NCI-H1694 (cell line): ENCODE data around the gene KLK5.
"Not testable (repeated sequence)": the region's sequence is repeated elsewhere in the genome, so short reads cannot be mapped to it uniquely, and the experiment has no call there.

Experiments
- DNase-seq: peaks from one replicate; lab custom pipeline; 2025; lab: John Stamatoyannopoulos, UW

The KLK5 gene, protein sequence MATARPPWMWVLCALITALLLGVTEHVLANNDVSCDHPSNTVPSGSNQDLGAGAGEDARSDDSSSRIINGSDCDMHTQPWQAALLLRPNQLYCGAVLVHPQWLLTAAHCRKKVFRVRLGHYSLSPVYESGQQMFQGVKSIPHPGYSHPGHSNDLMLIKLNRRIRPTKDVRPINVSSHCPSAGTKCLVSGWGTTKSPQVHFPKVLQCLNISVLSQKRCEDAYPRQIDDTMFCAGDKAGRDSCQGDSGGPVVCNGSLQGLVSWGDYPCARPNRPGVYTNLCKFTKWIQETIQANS

DNA sequence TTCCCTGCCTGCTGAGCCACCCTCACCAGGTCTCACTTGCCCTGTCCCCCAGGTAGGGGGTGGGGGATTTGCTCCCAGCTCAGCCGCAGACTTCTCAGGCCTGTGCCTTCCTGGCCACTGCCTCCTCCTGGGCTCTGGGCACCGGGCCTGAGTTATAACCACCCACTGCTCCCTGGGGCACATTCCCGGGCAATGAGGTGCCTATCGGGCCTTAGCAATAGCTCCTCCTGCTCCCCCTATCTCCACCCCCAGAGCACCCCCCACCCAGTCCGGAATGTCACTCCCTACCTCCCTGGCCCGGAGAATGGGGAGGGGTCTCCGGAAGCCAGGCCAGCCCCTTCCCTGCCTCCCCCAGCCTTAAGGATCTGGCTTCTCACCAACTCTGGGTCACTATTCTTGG, at the start of gene KLK5:
TSS of gene KLK5 (minus strand) at position 129 of the 400 bp plus-strand sequence. CDS start 381 bp downstream, outside the sequence.
- DNase-seq = no peak

DNA sequence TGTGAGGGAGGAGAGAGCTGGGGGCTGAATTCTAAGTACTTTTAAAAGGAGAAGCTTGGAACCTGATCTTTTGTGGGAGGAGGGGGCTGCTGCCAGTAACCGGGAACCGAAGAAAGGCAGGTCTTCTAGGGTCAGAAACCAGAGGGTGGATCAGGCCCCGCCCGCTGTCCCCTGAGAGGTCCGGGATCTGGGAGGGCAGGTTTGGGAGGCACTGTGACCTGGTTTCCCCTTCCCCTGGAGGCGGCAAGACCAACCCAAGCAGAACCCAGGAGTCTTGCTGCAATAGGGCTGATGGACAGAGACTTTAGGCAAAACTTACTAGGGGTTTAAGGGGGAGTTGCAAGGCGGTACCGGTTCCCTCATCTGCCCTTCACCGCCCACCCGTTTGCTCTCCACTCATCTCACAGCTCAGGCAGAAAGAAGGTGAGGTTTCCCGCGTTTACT, 49.3 kb upstream of the KLK5 start:
- DNase-seq = no peak

DNA sequence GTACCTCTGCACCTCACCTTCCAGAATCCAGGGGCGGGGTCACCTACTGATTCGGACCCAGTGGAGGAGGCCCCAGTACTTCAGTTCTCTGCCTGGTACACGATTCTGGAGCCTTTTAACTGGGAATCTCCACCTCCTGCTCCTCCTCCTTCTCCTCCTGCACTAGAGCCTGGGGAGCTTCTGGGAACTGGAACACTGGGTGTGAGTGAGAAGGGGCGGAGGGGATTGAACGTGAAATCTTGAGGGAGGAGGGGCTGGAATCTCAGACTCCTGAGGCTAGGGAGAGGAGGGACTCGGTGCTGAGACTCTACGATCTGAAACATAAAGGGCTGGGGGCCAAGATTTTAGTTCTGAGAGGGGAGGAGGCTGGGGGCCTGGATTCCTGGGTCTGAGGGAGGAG, 48.7 kb upstream of the KLK5 start, which contains the start of gene KLK8:
TSS of gene KLK8 (minus strand) at position 90 of the 400 bp plus-strand sequence. CDS start 437 bp downstream, outside the sequence.
- DNase-seq = no peak

DNA sequence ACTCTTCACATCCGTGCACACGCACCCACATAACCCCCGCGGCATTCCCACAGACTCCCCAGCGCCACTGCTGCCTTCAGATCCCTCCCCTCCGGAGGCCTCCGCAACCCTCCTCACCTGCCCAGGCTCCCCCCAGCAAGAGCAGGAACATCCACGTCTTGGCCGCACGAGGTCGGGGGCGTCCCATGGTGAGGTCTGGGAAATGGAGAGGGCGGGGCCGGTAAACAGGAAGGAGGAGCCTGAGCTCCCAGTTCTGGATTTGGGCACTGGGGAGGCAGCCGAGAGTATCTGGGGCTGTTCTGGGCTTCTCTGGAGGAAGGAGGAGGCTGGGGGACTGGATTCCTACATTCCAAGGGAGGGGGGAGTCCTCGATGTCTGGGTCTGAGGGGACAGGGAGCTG, 48.1 kb upstream of the KLK5 start:
- DNase-seq = no peak

DNA sequence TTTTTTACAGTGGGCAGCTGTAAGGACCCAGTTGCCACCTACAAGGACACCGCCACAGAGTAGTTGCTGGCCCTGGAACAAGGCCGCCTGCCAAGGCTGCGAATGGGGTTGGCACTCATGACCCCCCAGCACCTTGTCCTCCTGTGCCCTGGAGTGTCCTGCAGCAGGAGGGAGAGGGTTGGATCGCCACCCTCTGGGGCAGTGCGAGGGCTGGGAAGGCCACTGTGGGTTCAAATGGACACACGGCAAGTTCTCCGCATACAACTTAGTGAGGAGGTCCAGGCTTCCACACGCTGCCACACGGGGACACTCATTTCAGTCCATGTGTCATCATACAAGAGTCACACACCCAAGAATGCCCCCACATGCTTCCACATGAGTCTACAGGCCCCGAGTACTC, 47.6 kb upstream of the KLK5 start:
- no peak for DNase-seq

DNA sequence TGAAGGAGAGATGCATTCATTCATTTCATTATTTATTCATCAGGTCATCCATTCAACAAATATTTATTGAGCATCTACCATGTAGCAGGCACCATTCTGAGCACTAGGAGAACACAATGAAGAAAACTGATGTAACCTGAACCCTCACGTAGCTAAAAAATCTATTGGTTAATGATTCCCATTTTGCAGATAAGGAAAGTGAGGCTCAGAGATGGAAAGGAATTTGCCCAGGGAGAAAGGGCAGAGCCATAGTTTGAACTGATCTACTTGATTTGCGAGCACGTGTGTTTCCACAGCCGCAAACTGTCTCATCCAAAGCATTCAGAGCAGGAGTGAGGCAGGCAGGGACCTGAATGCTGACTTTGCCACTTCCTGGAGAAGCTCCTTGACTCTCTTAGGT, 45.8 kb upstream of the KLK5 start:
- no peak for DNase-seq

DNA sequence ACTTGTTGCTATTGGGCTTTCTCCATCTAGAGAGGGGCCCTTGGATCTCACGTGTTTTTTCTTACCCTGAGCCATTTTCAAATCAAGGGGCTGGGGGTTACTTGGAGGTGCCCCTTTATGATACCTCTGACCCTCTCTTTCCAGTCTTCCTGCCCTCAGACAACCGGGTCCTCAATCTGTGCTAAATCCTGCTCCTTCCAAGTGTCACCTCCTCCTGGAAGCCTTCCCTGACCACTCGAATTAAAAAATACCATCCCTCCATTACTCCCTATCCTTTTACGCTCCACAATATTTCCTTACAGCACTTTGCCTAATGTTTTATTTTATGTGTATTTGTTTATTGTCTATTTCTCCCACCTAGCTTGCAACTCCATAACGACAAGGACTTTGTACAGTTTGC, 45.2 kb upstream of the KLK5 start:
- DNase-seq = no peak

DNA sequence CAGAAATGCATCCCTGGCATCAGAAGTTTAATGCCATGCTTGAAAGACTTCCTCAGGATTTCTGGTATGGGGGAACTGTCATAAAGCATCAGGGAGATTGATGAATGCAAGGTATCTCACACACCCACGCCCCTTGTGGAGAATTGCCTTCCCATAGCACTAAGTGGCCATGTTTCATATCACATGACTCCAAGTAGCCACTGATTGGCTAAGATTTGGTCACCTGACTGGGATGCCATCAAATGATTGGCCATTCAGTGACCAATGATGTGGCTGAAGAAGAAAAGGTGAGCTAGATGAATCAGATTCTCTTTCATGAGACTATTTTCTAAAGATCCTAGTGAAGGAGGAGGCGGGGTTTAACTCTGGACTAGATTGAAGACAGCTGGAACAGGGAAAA, 41.3 kb upstream of the KLK5 start:
- no peak for DNase-seq

DNA sequence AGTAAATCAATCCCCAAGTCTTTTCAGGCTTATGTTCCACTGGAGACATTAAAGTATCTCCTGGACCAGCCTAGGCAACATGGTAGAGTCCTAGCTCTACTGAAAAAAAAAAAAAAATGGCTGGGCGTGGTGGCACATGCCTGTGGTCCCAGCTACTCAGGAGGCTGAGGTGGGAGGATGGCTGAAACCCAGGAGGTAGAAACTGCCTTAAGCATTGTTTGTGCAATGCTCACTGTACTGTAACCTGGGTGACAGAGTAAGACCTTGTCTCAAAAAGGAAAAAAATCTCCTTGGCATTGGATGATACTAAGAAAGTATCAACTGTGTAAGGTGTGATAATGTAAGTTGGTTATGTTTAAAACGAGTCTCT, 39.8 kb upstream of the KLK5 start:
- DNase-seq = no peak

DNA sequence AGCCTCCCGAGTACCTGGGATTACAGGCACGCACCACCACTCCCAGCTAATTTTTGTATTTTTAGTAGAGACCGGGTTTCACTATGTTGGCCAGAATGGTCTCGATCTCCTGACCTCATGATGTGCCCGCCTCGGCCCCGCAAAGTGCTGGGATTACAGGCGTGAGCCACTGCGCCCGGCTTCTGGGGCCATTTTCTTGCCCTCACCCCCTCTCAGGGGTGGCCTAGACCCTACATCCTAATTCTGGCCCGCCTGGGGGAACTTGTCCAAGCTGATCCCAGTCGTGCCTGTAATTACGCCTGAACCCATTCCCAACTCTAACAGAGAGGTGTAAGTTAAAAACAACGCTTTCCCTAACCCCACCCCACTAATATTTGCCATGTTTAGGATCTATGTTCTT, 31.6 kb upstream of the KLK5 start:
- not testable (repeated sequence) for DNase-seq

DNA sequence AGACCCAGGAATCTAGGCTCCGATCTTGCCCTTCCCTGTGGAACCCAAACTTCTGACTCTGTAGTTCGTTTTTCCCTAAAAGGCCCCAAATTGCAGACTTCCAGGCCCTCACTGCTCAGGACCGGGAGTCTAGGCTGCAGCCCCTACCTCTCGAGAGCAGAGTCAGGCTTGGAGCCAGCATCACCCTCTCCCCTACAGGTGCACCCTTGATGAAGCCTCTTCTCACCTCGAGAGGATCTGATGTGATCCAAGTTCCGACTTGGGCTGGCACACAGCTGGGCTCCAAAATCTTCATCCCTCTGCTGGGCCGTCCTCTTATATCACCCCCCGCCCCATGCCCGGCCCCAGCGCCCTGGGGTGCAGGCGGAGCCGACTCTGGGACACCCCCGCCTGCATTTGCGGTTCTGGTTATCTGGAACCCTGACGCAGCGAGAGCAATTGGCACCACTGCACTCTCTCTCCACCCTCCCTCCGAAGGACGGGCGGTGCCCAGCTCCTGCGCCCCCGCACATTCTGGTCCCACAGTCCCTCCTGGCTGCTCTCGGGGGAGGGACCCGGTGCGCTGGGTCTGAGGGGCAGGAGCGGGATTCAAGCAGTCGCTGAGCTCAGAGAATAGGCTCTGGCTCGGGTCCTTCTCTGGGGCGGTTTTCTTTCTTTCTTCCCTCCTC, 30.9 kb upstream of the KLK5 start, which contains the start of gene KLK7:
TSS of gene KLK7 (minus strand) at position 293 of the 668 bp plus-strand sequence. CDS start 1,518 bp downstream, outside the sequence.
- DNase-seq = no peak

DNA sequence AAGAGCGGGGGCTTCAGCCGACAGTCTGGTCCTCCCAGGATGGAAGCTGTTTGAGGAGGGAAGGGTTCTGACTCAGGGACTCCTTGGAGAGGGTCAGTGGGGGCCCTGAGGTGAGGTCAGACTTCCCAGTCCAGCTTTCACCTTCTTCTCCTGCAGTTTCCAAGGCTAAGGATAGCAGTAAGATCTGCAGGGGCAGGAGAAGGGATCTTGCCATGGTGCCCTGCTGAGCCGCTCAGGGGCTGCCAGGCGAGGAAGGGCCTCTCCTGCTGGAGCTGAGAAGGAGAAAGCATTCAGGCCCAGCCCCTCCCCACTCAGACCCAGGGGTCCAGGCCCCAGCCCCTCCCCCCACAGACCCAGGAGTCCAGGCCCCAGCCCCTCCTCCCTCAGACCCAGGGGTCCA, 29.3 kb upstream of the KLK5 start:
- no peak for DNase-seq

DNA sequence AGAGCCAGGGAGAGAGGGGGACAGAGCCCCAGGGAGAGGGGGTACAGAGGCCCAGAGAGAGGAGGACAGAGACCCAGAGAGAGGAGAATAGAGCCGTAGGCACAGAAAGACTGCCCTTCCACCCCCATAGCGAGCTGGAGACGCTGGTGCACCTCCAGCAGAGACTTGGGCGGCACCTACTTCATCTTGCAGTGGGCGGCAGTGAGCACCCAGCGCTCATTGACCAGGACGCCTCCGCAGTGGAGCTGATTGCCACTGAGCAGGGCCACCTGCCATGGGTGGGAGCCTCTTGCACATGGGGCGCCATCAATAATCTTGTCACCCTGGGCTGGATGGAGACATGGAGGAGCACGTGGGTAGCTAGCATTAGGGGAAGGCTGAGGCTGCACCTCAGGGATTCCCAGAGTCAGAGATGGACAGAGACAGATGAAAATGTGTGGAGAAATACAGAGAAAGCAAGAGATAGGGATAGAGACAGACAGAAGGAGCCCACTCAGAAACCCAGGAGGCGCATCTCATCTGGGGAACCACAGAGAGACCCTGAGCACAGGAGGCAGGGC, 28.8 kb upstream of the KLK5 start:
- DNase-seq = no peak

DNA sequence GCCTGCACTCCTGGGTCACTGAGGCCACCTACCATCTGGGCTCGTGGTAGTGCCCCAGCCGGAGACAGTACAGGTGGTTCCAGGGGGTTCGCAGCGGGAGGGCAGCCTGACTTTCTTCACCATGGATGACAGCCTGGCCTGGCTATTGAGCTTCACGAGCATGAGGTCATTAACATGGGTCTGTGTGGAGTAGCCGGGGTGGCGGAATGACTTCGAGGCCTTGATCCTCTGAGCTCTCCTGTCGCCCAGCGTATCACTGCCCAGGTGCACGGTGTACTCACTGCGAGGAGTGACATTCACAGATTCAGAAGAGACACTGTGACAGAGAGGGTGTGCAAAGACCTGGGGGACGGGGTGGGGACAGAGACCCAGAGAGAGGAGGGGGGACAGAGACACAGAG, 27.4 kb upstream of the KLK5 start:
- no peak for DNase-seq

DNA sequence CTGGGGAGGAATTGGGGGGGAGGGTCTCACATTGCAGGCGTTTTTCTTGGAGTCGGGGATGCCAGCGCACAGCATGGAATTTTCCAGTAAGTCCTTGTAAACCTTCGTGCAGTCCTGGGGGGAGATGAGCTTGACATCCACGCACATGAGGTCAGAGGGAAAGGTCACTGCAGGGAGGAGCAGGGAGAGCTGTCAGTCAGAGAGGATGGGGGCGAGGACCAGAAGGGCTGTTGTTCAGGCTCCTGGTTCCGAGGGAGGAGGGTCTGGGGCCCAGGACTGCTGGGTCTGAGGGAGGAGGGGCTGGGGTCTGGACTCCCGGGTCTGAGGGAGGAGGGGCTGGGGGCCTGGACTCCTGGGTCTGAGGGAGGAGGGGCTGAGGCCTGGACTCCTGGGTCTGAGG, 26.9 kb upstream of the KLK5 start:
- DNase-seq = no peak

DNA sequence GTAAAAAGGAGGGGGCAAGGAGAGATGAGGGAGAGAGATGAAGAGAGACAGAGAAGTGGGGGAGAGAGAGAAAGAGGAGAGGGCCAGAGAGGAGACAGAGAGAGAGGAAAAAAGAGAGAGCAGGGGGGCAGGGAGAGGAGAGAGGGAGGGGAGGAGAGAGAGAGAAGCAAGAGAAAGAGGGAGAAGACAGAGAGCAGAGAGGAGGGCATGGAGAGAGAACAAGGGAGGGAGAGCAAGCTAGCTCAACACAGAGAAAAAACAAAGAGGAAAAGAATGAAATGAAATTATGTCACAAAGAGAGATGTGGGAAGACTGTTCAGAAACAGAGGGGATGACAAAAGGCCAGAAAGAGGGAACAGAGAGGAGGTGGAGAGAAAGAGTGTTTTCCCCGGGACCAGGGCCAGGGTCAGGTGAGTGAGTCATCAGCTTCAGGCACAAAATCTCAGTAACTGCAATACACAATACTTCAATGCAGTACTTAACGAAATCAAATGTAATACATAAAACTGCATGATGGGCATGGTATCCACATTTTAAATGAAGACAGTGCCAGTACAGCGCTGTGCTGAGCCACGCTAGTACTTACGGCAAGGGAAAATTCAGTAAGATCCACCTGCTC, 26.0 kb upstream of the KLK5 start:
- no peak for DNase-seq

DNA sequence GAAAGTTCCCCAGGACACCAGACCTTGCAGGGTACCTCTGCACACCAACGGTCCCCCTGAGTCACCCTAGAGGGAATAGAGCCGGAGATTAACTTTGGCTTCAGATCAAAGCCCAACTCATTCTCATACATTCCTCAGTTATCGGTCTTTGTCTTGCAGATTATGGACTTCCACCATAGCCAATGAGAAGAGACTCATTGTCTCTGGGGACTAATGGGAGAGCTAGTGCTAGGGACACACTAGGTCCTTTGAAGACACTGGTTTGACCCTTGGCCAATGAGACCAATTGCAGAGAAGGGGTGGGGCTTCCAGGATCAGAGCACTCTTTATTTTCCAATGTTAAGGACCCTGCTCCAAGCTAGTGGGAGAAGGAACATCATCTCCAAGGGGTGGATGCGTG, 24.8 kb upstream of the KLK5 start:
- no peak for DNase-seq

DNA sequence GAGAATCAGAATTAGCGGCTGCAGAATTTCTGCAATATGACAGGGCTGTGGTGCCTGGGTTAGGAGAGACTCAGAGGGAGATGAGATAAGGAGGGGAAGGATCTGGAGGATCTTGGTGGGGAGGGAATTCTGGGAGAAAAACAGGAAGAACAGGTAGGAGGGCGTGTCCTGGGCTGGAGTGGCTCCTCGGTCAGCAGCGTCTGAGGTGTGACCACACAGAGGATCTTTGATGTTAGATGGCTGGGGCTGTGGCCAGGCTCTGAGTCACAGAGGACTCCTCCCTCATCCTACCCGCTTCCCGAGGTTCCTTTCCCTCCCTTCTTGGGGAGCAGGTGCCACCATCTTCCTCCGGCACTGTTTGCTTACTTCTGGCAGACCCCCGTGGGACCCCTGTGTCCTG, 22.9 kb upstream of the KLK5 start:
- DNase-seq = no peak

DNA sequence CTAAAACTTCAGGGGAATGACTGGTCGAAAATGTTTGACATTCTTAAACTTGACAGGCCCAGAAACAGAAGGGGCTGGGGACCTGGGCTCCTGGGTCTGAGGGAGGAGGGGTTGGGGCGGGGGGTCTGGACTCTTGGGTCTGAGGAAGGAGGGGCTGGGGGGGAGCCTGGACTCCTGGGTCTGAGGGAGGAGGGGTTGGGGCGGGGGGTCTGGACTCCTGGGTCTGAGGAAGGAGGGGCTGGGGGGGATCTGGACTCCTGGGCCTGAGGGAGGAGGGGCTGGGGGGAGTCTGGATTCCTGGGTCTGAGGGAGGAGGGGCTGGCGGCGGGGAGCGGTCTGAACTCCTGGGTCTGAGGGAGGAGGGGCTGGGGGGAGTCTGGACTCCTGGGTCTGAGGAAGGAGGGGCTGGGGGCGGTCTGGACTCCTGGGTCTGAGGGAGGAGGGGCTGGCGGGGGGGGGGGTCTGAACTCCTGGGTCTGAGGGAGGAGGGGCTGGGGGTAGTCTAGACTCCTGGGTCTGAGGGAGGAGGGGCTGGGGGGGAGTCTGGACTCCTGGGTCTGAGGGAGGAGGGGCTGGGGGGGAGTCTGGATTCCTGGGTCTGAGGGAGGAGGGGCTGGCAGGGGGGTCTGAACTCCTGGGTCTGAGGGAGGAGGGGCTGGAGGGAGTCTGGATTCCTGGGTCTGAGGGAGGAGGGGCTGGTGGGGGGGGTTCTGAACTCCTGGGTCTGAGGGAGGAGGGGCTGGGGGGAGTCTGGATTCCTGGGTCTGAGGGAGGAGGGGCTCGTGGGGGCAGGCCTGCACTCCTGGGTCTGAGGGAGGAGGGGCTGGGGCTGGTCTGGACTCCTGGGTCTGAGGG, 22.1 kb upstream of the KLK5 start:
- DNase-seq = no peak

DNA sequence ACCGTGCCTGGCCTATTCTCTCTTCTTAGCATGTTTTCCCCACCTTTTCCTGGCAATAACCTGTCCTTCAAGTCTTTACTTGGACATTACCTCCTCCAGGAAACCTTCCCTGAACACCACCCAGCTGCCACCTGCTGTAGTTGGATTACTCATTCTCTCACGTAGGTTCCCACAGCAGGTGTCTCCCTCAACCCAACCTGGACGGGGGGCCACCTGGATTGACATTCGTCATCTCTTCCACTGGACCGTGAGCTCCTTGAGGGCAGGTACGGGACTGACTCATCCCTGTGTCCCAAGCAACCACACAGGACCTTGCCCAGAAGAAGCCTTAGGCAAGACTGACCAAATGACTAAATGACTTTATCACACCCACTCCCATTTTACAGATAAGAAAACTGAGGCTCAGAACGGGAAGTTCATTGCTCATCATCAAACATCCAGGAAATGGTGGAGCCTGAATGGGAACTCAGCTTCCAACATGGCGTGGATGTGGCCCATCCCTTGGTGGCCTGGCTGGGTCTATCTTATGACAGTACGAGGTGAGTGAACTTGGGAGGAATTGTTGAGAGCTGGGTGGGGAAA, 20.0 kb upstream of the KLK5 start:
- DNase-seq = no peak

DNA sequence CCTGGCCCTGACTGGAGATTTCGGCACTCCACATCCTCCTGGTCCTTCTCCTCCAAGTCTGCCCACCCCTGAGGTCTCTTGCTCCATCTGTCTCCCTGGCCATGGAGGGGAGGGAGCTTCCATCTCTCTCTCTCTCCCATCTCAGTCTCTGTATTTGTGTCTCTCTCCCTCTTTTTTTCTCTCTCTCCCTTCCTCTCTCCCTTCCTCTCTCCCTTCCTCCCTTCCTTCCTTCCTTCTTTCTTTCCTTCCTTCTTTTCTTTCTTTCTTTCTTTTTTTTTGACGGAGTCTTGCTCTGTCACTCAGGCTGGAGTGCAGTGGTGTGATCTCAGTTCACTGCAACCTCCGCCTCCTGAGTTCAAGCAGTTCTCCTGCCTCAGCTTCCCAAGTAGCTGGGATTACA, 17.0 kb upstream of the KLK5 start:
- DNase-seq = not testable (repeated sequence)

DNA sequence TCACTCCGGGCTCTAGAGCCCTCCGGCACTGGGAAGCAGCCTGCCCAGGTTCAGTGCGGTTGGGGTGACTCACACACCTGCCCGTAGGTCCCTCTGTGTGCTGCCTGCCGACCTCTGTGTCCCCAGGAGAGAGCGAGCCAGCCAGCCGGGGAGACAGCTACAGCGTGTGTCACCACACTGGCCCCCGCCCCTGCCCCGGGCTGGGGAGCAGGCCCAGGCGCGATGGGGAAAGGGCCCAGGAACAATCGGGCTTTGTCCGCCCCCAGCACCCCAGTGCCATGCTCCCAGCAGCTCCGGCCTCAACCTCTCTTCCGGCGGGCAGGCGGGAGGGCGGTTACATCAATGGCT, 16.5 kb upstream of the KLK5 start, which contains the start of gene KLK6:
TSS of gene KLK6 (minus strand) at position 179 of the 348 bp plus-strand sequence. CDS start 1,487 bp downstream, outside the sequence.
- DNase-seq = no peak
